ENCODE data around the gene CHD2. TPM values are rescaled to one million over a fixed set of nuclear protein-coding genes. Genes with fewer than 3 reads are reported as not detected.

CHD2 gene
- total RNA-seq, 1 donor from 2014 or later, result 105 TPM

DNA sequence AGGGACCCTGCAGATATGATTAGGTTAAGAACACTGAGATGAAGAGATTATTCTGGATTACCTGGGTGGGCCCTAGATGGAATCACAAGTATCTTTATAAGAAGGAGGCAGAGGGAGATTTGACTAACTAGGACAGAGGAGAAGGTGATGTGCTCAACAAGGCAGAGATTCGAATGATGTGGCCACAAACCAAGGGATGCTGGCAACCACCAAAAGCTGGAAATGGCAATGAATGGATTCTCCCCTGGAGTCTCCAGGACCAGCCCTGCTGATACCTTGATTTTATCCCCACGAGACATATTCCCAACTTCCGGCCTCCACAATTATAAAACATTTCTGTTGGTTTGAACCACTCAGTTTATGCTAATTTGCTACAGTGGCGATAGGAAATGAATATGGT lies 146.0 kb downstream of the CHD2 start:
- no peaks in the 10 kb centered on the region for H3K79me2 ChIP-seq (ENCODE audit: insufficient read depth, low read length)
- Mint-ChIP-seq H3K4me1 (ENCODE audit: low read depth, unreplicated experiment) (peaks cover 8% of the 10 kb centered on the region), H3K9me3 (ENCODE audit: unreplicated experiment) (peaks cover 8% of the 10 kb centered on the region), H3K36me3 (ENCODE audit: low read depth, unreplicated experiment) (peaks cover 11% of the 10 kb centered on the region), H3K27me3 (ENCODE audit: low read depth, unreplicated experiment) (no peaks in the 10 kb centered on the region), H3K27ac (ENCODE audit: unreplicated experiment) (no peak overlapping the region), H3K4me3 (ENCODE audit: unreplicated experiment) (no peak overlapping the region)
- H3K9ac ChIP-seq (ENCODE audit: low read length), result no peak overlapping the region
- H4K20me1 ChIP-seq (ENCODE audit: insufficient read depth, low read length), result no peaks in the 10 kb centered on the region
- no peak for FAIRE-seq
- TF ChIP-seq, protein P1, sequence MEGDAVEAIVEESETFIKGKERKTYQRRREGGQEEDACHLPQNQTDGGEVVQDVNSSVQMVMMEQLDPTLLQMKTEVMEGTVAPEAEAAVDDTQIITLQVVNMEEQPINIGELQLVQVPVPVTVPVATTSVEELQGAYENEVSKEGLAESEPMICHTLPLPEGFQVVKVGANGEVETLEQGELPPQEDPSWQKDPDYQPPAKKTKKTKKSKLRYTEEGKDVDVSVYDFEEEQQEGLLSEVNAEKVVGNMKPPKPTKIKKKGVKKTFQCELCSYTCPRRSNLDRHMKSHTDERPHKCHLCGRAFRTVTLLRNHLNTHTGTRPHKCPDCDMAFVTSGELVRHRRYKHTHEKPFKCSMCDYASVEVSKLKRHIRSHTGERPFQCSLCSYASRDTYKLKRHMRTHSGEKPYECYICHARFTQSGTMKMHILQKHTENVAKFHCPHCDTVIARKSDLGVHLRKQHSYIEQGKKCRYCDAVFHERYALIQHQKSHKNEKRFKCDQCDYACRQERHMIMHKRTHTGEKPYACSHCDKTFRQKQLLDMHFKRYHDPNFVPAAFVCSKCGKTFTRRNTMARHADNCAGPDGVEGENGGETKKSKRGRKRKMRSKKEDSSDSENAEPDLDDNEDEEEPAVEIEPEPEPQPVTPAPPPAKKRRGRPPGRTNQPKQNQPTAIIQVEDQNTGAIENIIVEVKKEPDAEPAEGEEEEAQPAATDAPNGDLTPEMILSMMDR (IDR thresholded peaks at IDR 0.05; ENCODE audit: insufficient read depth, low read depth, low read length), result no peak
- no peak for TF ChIP-seq EZH2 (IDR thresholded peaks at IDR 0.05; ENCODE audit: insufficient read depth, low read length)
- H3K9me3 ChIP-seq (ENCODE audit: insufficient read depth, low read depth, low read length), result peaks cover 4% of the 10 kb centered on the region
- H2AFZ ChIP-seq (ENCODE audit: low read depth, low read length), result no peak overlapping the region
- H3K27ac ChIP-seq (ENCODE audit: low read depth, low read length), result no peak overlapping the region
- H3K27me3 ChIP-seq (ENCODE audit: insufficient read depth, low read length), result peaks cover 15% of the 10 kb centered on the region
- H3K4me2 ChIP-seq (ENCODE audit: low read length), result no peak overlapping the region
- no peaks in the 10 kb centered on the region for H3K36me3 ChIP-seq (ENCODE audit: insufficient read depth, low read length)
- no peak overlapping the region for H3K4me3 ChIP-seq (ENCODE audit: insufficient read depth, low read depth, low read length)
- no peaks in the 10 kb centered on the region for H3K4me1 ChIP-seq (ENCODE audit: insufficient read depth, low read length)
- DNase-seq (ENCODE audit: low read depth), result no peak

DNA sequence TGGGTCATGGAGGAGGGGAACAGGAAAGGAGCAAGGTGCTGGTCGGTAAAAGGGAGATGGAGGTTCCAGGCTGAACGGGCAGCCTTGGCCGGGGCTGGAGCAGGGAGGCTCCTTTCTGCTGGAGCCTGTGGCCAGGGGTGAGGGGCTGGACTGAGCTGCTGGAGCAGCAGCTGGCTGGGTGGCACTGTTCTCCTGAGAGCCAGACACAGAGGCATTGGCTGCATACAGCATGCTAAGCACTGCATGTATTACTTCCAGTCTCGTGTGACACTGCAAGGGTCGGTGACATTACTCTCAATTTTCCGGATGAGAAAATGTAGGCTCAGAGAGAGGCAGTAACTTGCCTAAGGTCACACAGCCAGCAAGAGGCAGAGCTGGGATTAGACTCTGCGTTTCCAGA lies 146.6 kb downstream of the CHD2 start:
- Mint-ChIP-seq H3K4me3 (ENCODE audit: unreplicated experiment) (no peak overlapping the region), H3K9me3 (ENCODE audit: unreplicated experiment) (peaks cover 8% of the 10 kb centered on the region), H3K4me1 (ENCODE audit: low read depth, unreplicated experiment) (peaks cover 8% of the 10 kb centered on the region), H3K27me3 (ENCODE audit: low read depth, unreplicated experiment) (no peaks in the 10 kb centered on the region), H3K36me3 (ENCODE audit: low read depth, unreplicated experiment) (peaks cover 11% of the 10 kb centered on the region), H3K27ac (ENCODE audit: unreplicated experiment) (no peak overlapping the region)
- TF ChIP-seq, protein P1 (IDR thresholded peaks at IDR 0.05; ENCODE audit: insufficient read depth, low read depth, low read length), result no peak
- TF ChIP-seq EZH2 (IDR thresholded peaks at IDR 0.05; ENCODE audit: insufficient read depth, low read length), result no peak
- no peaks in the 10 kb centered on the region for H3K36me3 ChIP-seq (ENCODE audit: insufficient read depth, low read length)
- FAIRE-seq, result no peak
- peaks cover 11% of the 10 kb centered on the region for H3K27me3 ChIP-seq (ENCODE audit: insufficient read depth, low read length)
- H4K20me1 ChIP-seq (ENCODE audit: insufficient read depth, low read length), result no peaks in the 10 kb centered on the region
- H3K9me3 ChIP-seq (ENCODE audit: insufficient read depth, low read depth, low read length), result peaks cover 4% of the 10 kb centered on the region
- H2AFZ ChIP-seq (ENCODE audit: low read depth, low read length), result no peak overlapping the region
- no peaks in the 10 kb centered on the region for H3K79me2 ChIP-seq (ENCODE audit: insufficient read depth, low read length)
- no peak overlapping the region for H3K9ac ChIP-seq (ENCODE audit: low read length)
- no peak overlapping the region for H3K4me2 ChIP-seq (ENCODE audit: low read length)
- no peaks in the 10 kb centered on the region for H3K4me1 ChIP-seq (ENCODE audit: insufficient read depth, low read length)
- H3K27ac ChIP-seq (ENCODE audit: low read depth, low read length), result no peak overlapping the region
- DNase-seq (ENCODE audit: low read depth), result no peak
- H3K4me3 ChIP-seq (ENCODE audit: insufficient read depth, low read depth, low read length), result no peak overlapping the region

DNA sequence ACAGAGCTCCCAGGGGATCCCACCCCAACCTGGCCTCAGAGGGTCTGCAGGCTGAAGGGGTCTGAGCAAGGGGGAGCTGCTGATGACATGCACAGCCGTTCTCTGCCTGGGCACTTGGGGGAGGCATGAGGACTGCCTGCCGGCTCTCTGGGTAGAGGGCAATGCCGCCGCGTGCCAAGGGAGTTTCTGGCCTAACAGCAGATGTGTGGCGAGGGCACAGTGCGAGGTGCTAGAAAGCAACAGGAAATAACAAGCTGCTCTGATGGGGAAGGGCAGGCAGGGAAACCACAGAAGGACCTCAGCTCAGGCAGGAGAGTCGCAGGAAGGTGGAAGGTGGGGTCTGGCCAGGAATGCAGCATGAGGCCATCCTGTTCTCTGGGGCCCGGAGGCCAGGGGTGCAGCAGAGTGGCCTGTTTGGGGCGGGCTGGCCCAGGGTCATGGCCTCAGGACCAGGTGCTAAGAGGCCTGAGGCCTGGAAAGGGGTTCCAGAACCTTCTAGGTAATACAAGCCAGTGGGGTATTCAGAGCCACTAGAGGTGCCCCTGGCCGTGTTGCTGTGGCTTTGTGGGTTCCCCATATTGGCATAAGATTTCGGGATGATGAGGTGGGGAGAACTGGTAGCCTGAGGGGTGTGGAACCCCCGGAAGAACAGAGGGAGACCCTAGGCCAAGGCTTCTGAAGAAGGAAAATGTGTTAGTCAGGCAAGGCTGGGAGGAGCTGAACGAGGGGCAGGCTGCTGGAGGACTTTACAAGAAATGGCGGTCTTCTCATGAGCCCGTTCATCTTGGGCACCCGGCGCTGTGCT lies 147.7 kb downstream of the CHD2 start:
- no peaks in the 10 kb centered on the region for H3K27me3 Mint-ChIP-seq (ENCODE audit: low read depth, unreplicated experiment)
- H4K20me1 ChIP-seq (ENCODE audit: insufficient read depth, low read length), result no peaks in the 10 kb centered on the region
- no peak overlapping the region for H3K27ac ChIP-seq (ENCODE audit: low read depth, low read length)
- TF ChIP-seq, protein P1 (IDR thresholded peaks at IDR 0.05; ENCODE audit: insufficient read depth, low read depth, low read length), result no peak
- TF ChIP-seq EZH2 (IDR thresholded peaks at IDR 0.05; ENCODE audit: insufficient read depth, low read length), result no peak
- H2AFZ ChIP-seq (ENCODE audit: low read depth, low read length), result no peak overlapping the region
- H3K27ac Mint-ChIP-seq (ENCODE audit: unreplicated experiment), result peak overlapping the region; percentile 41
- no peak for DNase-seq (ENCODE audit: low read depth)
- peaks cover 11% of the 10 kb centered on the region for H3K27me3 ChIP-seq (ENCODE audit: insufficient read depth, low read length)
- H3K4me1 ChIP-seq (ENCODE audit: insufficient read depth, low read length), result no peaks in the 10 kb centered on the region
- FAIRE-seq, result no peak
- no peak overlapping the region for H3K4me3 Mint-ChIP-seq (ENCODE audit: unreplicated experiment)
- peaks cover 8% of the 10 kb centered on the region for H3K4me1 Mint-ChIP-seq (ENCODE audit: low read depth, unreplicated experiment)
- no peak overlapping the region for H3K4me3 ChIP-seq (ENCODE audit: insufficient read depth, low read depth, low read length)
- peaks cover 11% of the 10 kb centered on the region for H3K36me3 Mint-ChIP-seq (ENCODE audit: low read depth, unreplicated experiment)
- peaks cover 4% of the 10 kb centered on the region for H3K9me3 ChIP-seq (ENCODE audit: insufficient read depth, low read depth, low read length)
- H3K4me2 ChIP-seq (ENCODE audit: low read length), result no peak overlapping the region
- H3K79me2 ChIP-seq (ENCODE audit: insufficient read depth, low read length), result no peaks in the 10 kb centered on the region
- H3K36me3 ChIP-seq (ENCODE audit: insufficient read depth, low read length), result no peaks in the 10 kb centered on the region
- no peak overlapping the region for H3K9ac ChIP-seq (ENCODE audit: low read length)
- peaks cover 8% of the 10 kb centered on the region for H3K9me3 Mint-ChIP-seq (ENCODE audit: unreplicated experiment)

Data from astrocyte (in vitro differentiated cells and primary cell).